GM12878 (cell line): ENCODE data around the gene ACTL10. TPM values are rescaled to one million over a fixed set of nuclear protein-coding genes. Genes with fewer than 3 reads are reported as not detected.

ENCODE experiments used
- ATAC-seq: fragments of 200-7000 bp; cut with Tn5 transposase; 3 replicates; pipeline ENCODE4 v1.9.1; 2020; ENCODE audit warnings: mild to moderate bottlenecking, moderate library complexity
- BruUV-seq: library from RNA; stranded (reverse); fragments of 400-500 nt; replicated peaks from 2 replicates; lab custom pipeline; 2021; lab: Mats Ljungman, UMichigan
- CTCF ChIA-PET: fragments of 300-600 bp; sonication (Branson Sonifier 250); formaldehyde crosslinking; extraction: SDS; loops from one replicate; lab custom pipeline; 2021; ENCODE audit warnings: inconsistent platforms; lab: Yijun Ruan, JAX
- POLR2A ChIA-PET: fragments of 350-600 bp; formaldehyde crosslinking; extraction: SDS; loops from one replicate; lab custom pipeline; 2021; ENCODE audit warnings: inconsistent platforms; lab: Charles Lee
- RAD21 ChIA-PET: fragments of 300-600 bp; sonication (Branson Sonifier 250); formaldehyde crosslinking; loops from one replicate; lab custom pipeline; 2023; ENCODE audit warnings: antibody characterized with exemption; ENCODE audit not compliant: unreplicated experiment; lab: Charles Lee
- SMC1A ChIA-PET: fragments of 300-600 bp; sonication (Branson Sonifier 250); formaldehyde crosslinking; loops from one replicate; lab custom pipeline; 2023; ENCODE audit not compliant: unreplicated experiment, uncharacterized antibody; lab: Charles Lee
- DNase-seq: peaks from one replicate; pipeline ENCODE4 v3.0.0-alpha.2; 2011; ENCODE audit warnings: low read depth, low spot score
- FAIRE-seq: peaks from 3 replicates; lab custom pipeline; 2011; peaks lifted over from hg19 to GRCh38; lab: Jason Lieb, UNC
- H2AFZ ChIP-seq: 2 replicates; pipeline ENCODE4 v1.6.0; 2011; ENCODE audit warnings: low read depth, low read length, control low read depth; ENCODE audit not compliant: control insufficient read depth
- H3K27ac ChIP-seq: 2 replicates; pipeline ENCODE4 v1.5.1; 2011; ENCODE audit warnings: control low read depth; ENCODE audit not compliant: control insufficient read depth, insufficient read depth
- H3K27me3 ChIP-seq, 2 experiments: replicated peaks in 1 of 2; 2 replicates each; pipeline versions ENCODE4 v1.6.0 to v1.6.1; 2011; ENCODE audit warnings: low read length in 1 of 2; ENCODE audit not compliant: control insufficient read depth in 2 of 2, insufficient read depth in 2 of 2
- H3K36me3 ChIP-seq, 2 experiments: 2 replicates each; pipeline ENCODE4 v1.5.1; 2011; ENCODE audit warnings: low read length in 1 of 2; ENCODE audit not compliant: control insufficient read depth in 2 of 2, insufficient read depth in 2 of 2
- H3K4me1 ChIP-seq: 2 replicates; pipeline ENCODE4 v1.6.1; 2011; ENCODE audit warnings: mild to moderate bottlenecking, low read length, moderate library complexity, mixed read lengths; ENCODE audit not compliant: control insufficient read depth, insufficient read depth
- H3K4me2 ChIP-seq: 2 replicates; pipeline ENCODE4 v1.6.0; 2011; ENCODE audit warnings: control low read depth; ENCODE audit not compliant: control insufficient read depth, insufficient read depth
- H3K4me3 ChIP-seq: fragments of 200-600 bp; sonication (generic); 2 replicates; pipeline ENCODE4 v1.5.1; 2016
- H3K79me2 ChIP-seq: 2 replicates; pipeline ENCODE4 v1.6.0; 2011; ENCODE audit warnings: low read length; ENCODE audit not compliant: control insufficient read depth, insufficient read depth
- H3K9ac ChIP-seq: 2 replicates; pipeline ENCODE4 v1.8.0; 2011; ENCODE audit warnings: low read length, control low read depth, mixed read lengths; ENCODE audit not compliant: control insufficient read depth, insufficient read depth
- H3K9me3 ChIP-seq: replicated peaks from 3 replicates; pipeline ENCODE4 v1.5.1; 2011; ENCODE audit warnings: mild to moderate bottlenecking, low read length; ENCODE audit not compliant: control insufficient read depth, insufficient read depth
- H4K20me1 ChIP-seq: 2 replicates; pipeline ENCODE4 v1.6.0; 2011; ENCODE audit not compliant: control insufficient read depth, insufficient read depth
- BHLHE40 ChIP-seq, 2 experiments: fragments of 450-650 bp in 1 of 2; IDR thresholded peaks; 2 replicates each; pipeline ENCODE4 v1.6.1; 2011 to 2017; ENCODE audit warnings: low read depth in 2 of 2, borderline replicate concordance in 1 of 2, improper control_type of control experiment in 1 of 2, low read length in 1 of 2, mild to moderate bottlenecking in 1 of 2
- FOXK2 ChIP-seq: fragments of 450-650 bp; IDR thresholded peaks from 2 replicates; pipeline ENCODE4 v1.6.1; 2017; ENCODE audit warnings: mild to moderate bottlenecking, moderate library complexity
- HCFC1 ChIP-seq: fragments of 150-350 bp; IDR thresholded peaks from 2 replicates; pipeline ENCODE4 v1.6.1; 2014; ENCODE audit warnings: low read length
- KLF5 ChIP-seq: fragments of 450-650 bp; IDR thresholded peaks from 2 replicates; pipeline ENCODE4 v1.6.1; 2014; ENCODE audit warnings: mild to moderate bottlenecking; ENCODE audit not compliant: partially characterized antibody
- NFIC ChIP-seq: IDR thresholded peaks from 2 replicates; pipeline ENCODE4 v1.6.1; 2012; ENCODE audit warnings: low read depth, mild to moderate bottlenecking, inconsistent platforms, low read length, moderate library complexity
- POLR2A ChIP-seq: IDR thresholded peaks from 2 replicates; pipeline ENCODE4 v1.6.1; 2011; ENCODE audit warnings: low read depth, mild to moderate bottlenecking, low read length
- RBBP5 ChIP-seq: fragments of 200-600 bp; sonication (generic); conservative IDR thresholded peaks from 2 replicates; pipeline ENCODE4 v1.6.1; 2016
- SP1 ChIP-seq: IDR thresholded peaks from one replicate; pipeline ENCODE4 v1.6.1; 2011; ENCODE audit warnings: low read depth, low read length
- SREBF2 ChIP-seq: IDR thresholded peaks from 2 replicates; pipeline ENCODE4 v1.6.1; 2012; ENCODE audit warnings: mild to moderate bottlenecking, low read length
- SRF ChIP-seq, 2 experiments: IDR thresholded peaks; 2 replicates each; pipeline ENCODE4 v1.6.1; 2011; ENCODE audit warnings: low read depth in 2 of 2, low read length in 2 of 2, mild to moderate bottlenecking in 1 of 2, moderate library complexity in 1 of 2
- SUZ12 ChIP-seq: fragments of 200-600 bp; sonication (generic); IDR thresholded peaks from one replicate; pipeline ENCODE4 v1.6.1; 2018; ENCODE audit warnings: antibody characterized with exemption, mild to moderate bottlenecking; ENCODE audit not compliant: unreplicated experiment
- TCF3 ChIP-seq: IDR thresholded peaks from 2 replicates; pipeline ENCODE4 v1.6.1; 2012; ENCODE audit warnings: low read depth, mild to moderate bottlenecking, low read length, borderline replicate concordance; ENCODE audit not compliant: insufficient read depth
- YBX1 ChIP-seq: fragments of 450-650 bp; IDR thresholded peaks from 2 replicates; pipeline ENCODE4 v1.6.1; 2016; ENCODE audit warnings: antibody characterized with exemption
- WGBS: methylation state at CpG from one replicate; pipeline ENCODE4 v1.1.6; 2016; ENCODE audit warnings: low lambda C conversion rate; ENCODE audit not compliant: insufficient replicate concordance, insufficient coverage; ENCODE audit errors: missing lambda C conversion rate; 5-methylcytosine and 5-hydroxymethylcytosine counted together
- in situ Hi-C: fragments of 300-500 bp; cut with MboI; formaldehyde crosslinking; loops from 9 replicates; pipeline ENCODE4 v1.14.3; 2018; ENCODE audit warnings: mixed read lengths
- intact Hi-C: fragments of 100-400 bp; cut with micrococcal nuclease; formaldehyde crosslinking; loops from one replicate; pipeline ENCODE4 v1.14.2; 2022; ENCODE audit not compliant: unreplicated experiment
- polyA plus RNA-seq, 11 experiments: library from polyadenylated mRNA; depleted of rRNA in 4 of 11; unstranded in 6 of 11; stranded (reverse) in 5 of 11; fragments of >200 nt; fragmentation: Nextera tagmentation in 4 of 11; fragmentation: Illumina TruSeq in 1 of 11; extraction: Ambion mirVana in 4 of 11; extraction: Trizol in 1 of 11; gene quantifications; 1 replicate in 1 of 11; 2 replicates in 10 of 11; pipeline versions ENCODE4 v1.2.1 to v1.2.3, GENCODE V29; 2011 to 2016; ENCODE audit warnings: inconsistent platforms in 2 of 11, missing spikeins in 2 of 11, low read depth in 1 of 11
- total RNA-seq, 4 experiments: library from RNA; depleted of rRNA in 3 of 4; stranded (reverse); fragments of >200 nt in 3 of 4; fragmentation: Illumina TruSeq in 1 of 4; extraction: Trizol in 1 of 4; gene quantifications; 2 replicates each; pipeline versions ENCODE4 v1.2.1 to v1.2.3, GENCODE V29; 2013 to 2021
- TF ChIP-seq, protein P1 (sequence below): fragments of 450-650 bp; IDR thresholded peaks from 2 replicates; pipeline ENCODE4 v1.6.1; 2018; ENCODE audit warnings: mild to moderate bottlenecking, low read depth, moderate library complexity; ENCODE audit not compliant: partially characterized antibody
- TF ChIP-seq, protein P2 (sequence below): IDR thresholded peaks from 2 replicates; pipeline ENCODE4 v1.6.1; 2011; ENCODE audit warnings: mild to moderate bottlenecking, low read depth, low read length, moderate library complexity; ENCODE audit not compliant: insufficient replicate concordance

The ACTL10 gene
- total and polyA plus RNA-seq, 10 of the 15 experiments (the other 5 are each of a cell fraction or from before 2014, with no cell fraction given): 0.12 to 5.0 (median 0.89) TPM

- RAD21 ChIA-PET: interaction anchor here (1.6 kb wide), 1 partner anchor 9 kb away, joined by 3 read pairs; no protein-coding TSS in a partner anchor
Observed at GRCh38 chr20:33677991-33678702, 11.4 kb downstream of the ACTL10 start.

More at GRCh38 chr20:33677991-33678702, 11.4 kb downstream of the ACTL10 start:
- no TSS peak for BruUV-seq
- Histone ChIP-seq H3K4me3 (no peak overlapping the region), H3K9me3 (no peaks in the 10 kb centered on the region), H3K4me1 (peaks cover 34% of the 10 kb centered on the region), H3K4me2 (no peak overlapping the region), H4K20me1 (no peaks in the 10 kb centered on the region), H3K9ac (no peak overlapping the region), H3K27ac (no peak overlapping the region), H3K27me3 (no peaks in the 10 kb centered on the region), H3K79me2 (peaks cover 24% of the 10 kb centered on the region), H2AFZ (no peak overlapping the region), H3K36me3 (peaks cover 0 to 5% of the 10 kb centered on the region in 2 experiments; a peak in 3 of 4 replicates)
- SMC1A ChIA-PET: interaction anchor here (0.6 kb wide), 1 partner anchor 59 kb away, joined by 3 read pairs; no protein-coding TSS in a partner anchor
- WGBS: 98% methylated on average over 15 of the region's 15 CpGs
- FAIRE-seq: no peak
- in situ Hi-C loops: no loop called here
- no peak for ATAC-seq
- CTCF ChIA-PET: interaction anchor here (0.9 kb wide), 1 partner anchor 12 kb away, joined by 3 read pairs; the partner anchor contains the start of gene ACTL10
- DNase-seq: no peak
- POLR2A ChIA-PET: interaction anchor here (0.6 kb wide), 1 partner anchor 49 kb away, joined by 3 read pairs; no protein-coding TSS in a partner anchor
- intact Hi-C loops: no loop called here
- TF ChIP-seq RBBP5 (no peak), BHLHE40 (IDR thresholded peaks at IDR 0.05; ENCODE audit: borderline replicate concordance in 1 of 2, low read depth in 2 of 2, low read length in 1 of 2) (no peak), POLR2A (no peak), KLF5 (no peak), FOXK2 (no peak), SREBF2 (no peak), SRF (IDR thresholded peaks at IDR 0.05; ENCODE audit: low read depth in 2 of 2, low read length in 2 of 2) (no peak), TCF3 (no peak), SP1 (no peak), SUZ12 (no peak), YBX1 (no peak), NFIC (no peak), HCFC1 (no peak)
- TF ChIP-seq, protein P1, sequence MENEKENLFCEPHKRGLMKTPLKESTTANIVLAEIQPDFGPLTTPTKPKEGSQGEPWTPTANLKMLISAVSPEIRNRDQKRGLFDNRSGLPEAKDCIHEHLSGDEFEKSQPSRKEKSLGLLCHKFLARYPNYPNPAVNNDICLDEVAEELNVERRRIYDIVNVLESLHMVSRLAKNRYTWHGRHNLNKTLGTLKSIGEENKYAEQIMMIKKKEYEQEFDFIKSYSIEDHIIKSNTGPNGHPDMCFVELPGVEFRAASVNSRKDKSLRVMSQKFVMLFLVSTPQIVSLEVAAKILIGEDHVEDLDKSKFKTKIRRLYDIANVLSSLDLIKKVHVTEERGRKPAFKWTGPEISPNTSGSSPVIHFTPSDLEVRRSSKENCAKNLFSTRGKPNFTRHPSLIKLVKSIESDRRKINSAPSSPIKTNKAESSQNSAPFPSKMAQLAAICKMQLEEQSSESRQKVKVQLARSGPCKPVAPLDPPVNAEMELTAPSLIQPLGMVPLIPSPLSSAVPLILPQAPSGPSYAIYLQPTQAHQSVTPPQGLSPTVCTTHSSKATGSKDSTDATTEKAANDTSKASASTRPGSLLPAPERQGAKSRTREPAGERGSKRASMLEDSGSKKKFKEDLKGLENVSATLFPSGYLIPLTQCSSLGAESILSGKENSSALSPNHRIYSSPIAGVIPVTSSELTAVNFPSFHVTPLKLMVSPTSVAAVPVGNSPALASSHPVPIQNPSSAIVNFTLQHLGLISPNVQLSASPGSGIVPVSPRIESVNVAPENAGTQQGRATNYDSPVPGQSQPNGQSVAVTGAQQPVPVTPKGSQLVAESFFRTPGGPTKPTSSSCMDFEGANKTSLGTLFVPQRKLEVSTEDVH: no peak
- TF ChIP-seq, protein P2, sequence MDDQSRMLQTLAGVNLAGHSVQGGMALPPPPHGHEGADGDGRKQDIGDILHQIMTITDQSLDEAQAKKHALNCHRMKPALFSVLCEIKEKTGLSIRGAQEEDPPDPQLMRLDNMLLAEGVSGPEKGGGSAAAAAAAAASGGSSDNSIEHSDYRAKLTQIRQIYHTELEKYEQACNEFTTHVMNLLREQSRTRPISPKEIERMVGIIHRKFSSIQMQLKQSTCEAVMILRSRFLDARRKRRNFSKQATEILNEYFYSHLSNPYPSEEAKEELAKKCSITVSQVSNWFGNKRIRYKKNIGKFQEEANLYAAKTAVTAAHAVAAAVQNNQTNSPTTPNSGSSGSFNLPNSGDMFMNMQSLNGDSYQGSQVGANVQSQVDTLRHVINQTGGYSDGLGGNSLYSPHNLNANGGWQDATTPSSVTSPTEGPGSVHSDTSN: no peak
